HCT116 (cell line): ENCODE data around the gene CA10. TPM values are rescaled to one million over a fixed set of nuclear protein-coding genes. Genes with fewer than 3 reads are reported as not detected.

ENCODE experiments used
- ATAC-seq: fragments of 200-7000 bp; cut with Tn5 transposase; 2 replicates; pipeline ENCODE4 v1.9.1; 2020; ENCODE audit warnings: mild to moderate bottlenecking, moderate library complexity
- BruUV-seq: library from RNA; stranded (reverse); fragments of 400-500 nt; replicated peaks from 2 replicates; lab custom pipeline; 2021; lab: Mats Ljungman, UMichigan
- CTCF ChIA-PET: fragments of 300-600 bp; sonication (Branson Sonifier 250); formaldehyde crosslinking; loops from one replicate; lab custom pipeline; 2021; ENCODE audit warnings: antibody characterized with exemption; lab: Charles Lee
- POLR2A ChIA-PET: fragments of 300-600, 350-600 bp; sonication (Branson Sonifier 250); formaldehyde crosslinking; loops from one replicate; lab custom pipeline; 2021; ENCODE audit warnings: antibody characterized with exemption; lab: Charles Lee
- RAD21 ChIA-PET, 2 experiments: fragments of 300-600 bp; sonication (Branson Sonifier 250); formaldehyde crosslinking; loops; one replicate each; lab custom pipeline; 2023; ENCODE audit warnings: low total read pairs in 2 of 2; ENCODE audit not compliant: uncharacterized antibody in 2 of 2, unreplicated experiment in 2 of 2, low non-redundant PET in 1 of 2; lab: Charles Lee
- DNase-seq: peaks from one replicate; pipeline ENCODE4 v3.0.0-alpha.2; 2010; ENCODE audit warnings: low read depth, low spot score
- H2AFZ ChIP-seq: fragments of 200-600 bp; shearing (Covaris generic), sonication (generic); 2 replicates; pipeline ENCODE4 v1.6.1; 2017; ENCODE audit warnings: low read depth, mixed run types, mixed read lengths, antibody characterized with exemption, low read length; ENCODE audit not compliant: poor library complexity, severe bottlenecking
- H3K27ac ChIP-seq: 2 replicates; pipeline ENCODE4 v1.5.1; 2012; ENCODE audit warnings: low read depth, low read length
- H3K27me3 ChIP-seq: fragments of 200-600 bp; sonication (generic); 2 replicates; pipeline ENCODE4 v1.6.1; 2016; ENCODE audit warnings: mixed run types, low read length, mixed read lengths; ENCODE audit not compliant: insufficient read depth
- H3K36me3 ChIP-seq, 2 experiments: fragments of 200-500 bp in 1 of 2; fragments of 200-600 bp in 1 of 2; sonication (Bioruptor generic) in 1 of 2; sonication (generic) in 1 of 2; 2 replicates each; pipeline versions ENCODE4 v1.5.1 to v1.6.1; 2014 to 2016; ENCODE audit warnings: low read length in 2 of 2, inconsistent platforms in 1 of 2, mixed read lengths in 1 of 2, mixed run types in 1 of 2; ENCODE audit not compliant: insufficient read depth in 2 of 2, control insufficient read depth in 1 of 2
- H3K4me1 ChIP-seq, 2 experiments: fragments of 200-600 bp in 1 of 2; sonication (generic) in 1 of 2; 2 replicates each; pipeline versions ENCODE4 v1.5.1 to v1.6.1; 2012 to 2017; ENCODE audit warnings: low read length in 2 of 2, inconsistent platforms in 1 of 2, mild to moderate bottlenecking in 1 of 2, mixed read lengths in 1 of 2, mixed run types in 1 of 2, moderate library complexity in 1 of 2; ENCODE audit not compliant: insufficient read depth in 2 of 2, control insufficient read depth in 1 of 2
- H3K4me2 ChIP-seq: fragments of 200-600 bp; sonication (generic); 2 replicates; pipeline ENCODE4 v1.6.1; 2017; ENCODE audit warnings: mixed run types, low read length, mixed read lengths
- H3K4me3 ChIP-seq, 2 experiments: fragments of 200-600 bp in 1 of 2; sonication (generic) in 1 of 2; replicated peaks in 1 of 2; 2 replicates each; pipeline ENCODE4 v1.5.1; 2011 to 2016; ENCODE audit warnings: low read length in 2 of 2, control low read depth in 1 of 2, low read depth in 1 of 2, mild to moderate bottlenecking in 1 of 2, mixed read lengths in 1 of 2, mixed run types in 1 of 2
- H3K79me2 ChIP-seq: fragments of 200-600 bp; sonication (generic); 2 replicates; pipeline ENCODE4 v1.6.1; 2017; ENCODE audit warnings: mild to moderate bottlenecking, mixed run types, low read length, moderate library complexity, mixed read lengths; ENCODE audit not compliant: insufficient read depth
- H3K9ac ChIP-seq: fragments of 200-600 bp; sonication (generic); 2 replicates; pipeline ENCODE4 v1.6.1; 2016; ENCODE audit warnings: low read length, mixed read lengths
- H3K9me2 ChIP-seq: fragments of 200-600 bp; sonication (generic), shearing (Covaris generic); 2 replicates; pipeline ENCODE4 v1.6.1; 2017; ENCODE audit warnings: mixed run types, mild to moderate bottlenecking, moderate library complexity; ENCODE audit not compliant: insufficient read depth
- H3K9me3 ChIP-seq, 2 experiments: fragments of 200-500 bp in 1 of 2; fragments of 200-600 bp in 1 of 2; sonication (Bioruptor generic) in 1 of 2; sonication (generic) in 1 of 2; 2 replicates each; pipeline ENCODE4 v1.6.1; 2014 to 2017; ENCODE audit warnings: low read length in 2 of 2, mixed read lengths in 2 of 2, inconsistent platforms in 1 of 2, low read depth in 1 of 2, mild to moderate bottlenecking in 1 of 2, mixed run types in 1 of 2, moderate library complexity in 1 of 2; ENCODE audit not compliant: control insufficient read depth in 1 of 2, insufficient read depth in 1 of 2
- H4K20me1 ChIP-seq: fragments of 200-600 bp; sonication (generic), shearing (Covaris generic); 2 replicates; pipeline ENCODE4 v1.6.1; 2017; ENCODE audit warnings: mixed run types, mild to moderate bottlenecking, moderate library complexity; ENCODE audit not compliant: insufficient read depth
- CBX3 ChIP-seq: IDR thresholded peaks from 2 replicates; pipeline ENCODE4 v1.6.1; 2012; ENCODE audit warnings: low read depth
- EGR1 ChIP-seq: IDR thresholded peaks from 2 replicates; pipeline ENCODE4 v1.6.1; 2012; ENCODE audit warnings: low read depth
- ELF1 ChIP-seq: IDR thresholded peaks from 2 replicates; pipeline ENCODE4 v1.6.1; 2012; ENCODE audit warnings: low read depth, borderline replicate concordance
- EZH2 ChIP-seq: fragments of 200-600 bp; sonication (generic); IDR thresholded peaks from 2 replicates; pipeline ENCODE4 v1.6.1; 2017; ENCODE audit warnings: antibody characterized with exemption, mixed run types
- FOSL1 ChIP-seq: IDR thresholded peaks from 2 replicates; pipeline ENCODE4 v1.6.1; 2012; ENCODE audit warnings: low read depth
- JUND ChIP-seq: IDR thresholded peaks from 2 replicates; pipeline ENCODE4 v1.6.1; 2012
- POLR2A ChIP-seq: IDR thresholded peaks from 2 replicates; pipeline ENCODE4 v1.7.0; 2011; ENCODE audit warnings: borderline replicate concordance; ENCODE audit not compliant: insufficient read depth, insufficient read length; ENCODE audit errors: extremely low read depth
- POLR2AphosphoS5 ChIP-seq: IDR thresholded peaks from 2 replicates; pipeline ENCODE4 v1.6.1; 2011; ENCODE audit warnings: mild to moderate bottlenecking, low read depth, low read length, moderate library complexity
- RAD21 ChIP-seq: IDR thresholded peaks from 2 replicates; pipeline ENCODE4 v1.6.1; 2012; ENCODE audit warnings: low read depth, mild to moderate bottlenecking
- SIN3A ChIP-seq: IDR thresholded peaks from 2 replicates; pipeline ENCODE4 v1.6.1; 2012; ENCODE audit warnings: low read depth
- SP1 ChIP-seq: IDR thresholded peaks from 2 replicates; pipeline ENCODE4 v1.6.1; 2012; ENCODE audit warnings: low read depth
- SRF ChIP-seq: IDR thresholded peaks from 2 replicates; pipeline ENCODE4 v1.6.1; 2012; ENCODE audit warnings: low read depth
- YY1 ChIP-seq: IDR thresholded peaks from 2 replicates; pipeline ENCODE4 v1.6.1; 2011; ENCODE audit warnings: low read length, low read depth, moderate library complexity, mild to moderate bottlenecking; ENCODE audit not compliant: insufficient replicate concordance; ENCODE audit errors: extremely low read depth
- ZNF274 ChIP-seq: fragments of 200-500 bp; sonication (Bioruptor generic); IDR thresholded peaks from 2 replicates; pipeline ENCODE4 v1.6.1; 2014; ENCODE audit warnings: mild to moderate bottlenecking, low read depth, low read length, inconsistent platforms
- intact Hi-C: fragments of 100-400 bp; cut with micrococcal nuclease; formaldehyde crosslinking; loops from 2 replicates; pipeline ENCODE4 v1.10.0; 2022
- total RNA-seq: library from RNA; stranded (reverse); gene quantifications from one replicate; pipeline ENCODE4 v1.2.1, GENCODE V29; 2021; ENCODE audit not compliant: unreplicated experiment
- TF ChIP-seq, protein P1 (sequence below): IDR thresholded peaks from 2 replicates; pipeline ENCODE4 v1.6.1; 2012
- TF ChIP-seq, protein P2 (sequence below): IDR thresholded peaks from 2 replicates; pipeline ENCODE4 v1.6.1; 2012; ENCODE audit warnings: low read depth
- TF ChIP-seq, protein P3 (sequence below): IDR thresholded peaks from 2 replicates; pipeline ENCODE4 v1.6.1; 2012
- TF ChIP-seq, protein P4 (sequence below), 3 experiments: fragments of 200-600 bp in 1 of 3; sonication (generic) in 1 of 3; IDR thresholded peaks in 2 of 3; conservative IDR thresholded peaks in 1 of 3; 2 replicates each; pipeline ENCODE4 v1.5.1; 2012 to 2017; ENCODE audit warnings: low read depth in 2 of 3, low read length in 2 of 3, antibody characterized with exemption in 1 of 3, borderline replicate concordance in 1 of 3, control low read depth in 1 of 3, mild to moderate bottlenecking in 1 of 3, mixed read lengths in 1 of 3, mixed run types in 1 of 3, moderate library complexity in 1 of 3; ENCODE audit not compliant: insufficient read depth in 1 of 3

CA10 gene
- total RNA-seq, 1 experiment from 2014 or later, result not detected

DNA sequence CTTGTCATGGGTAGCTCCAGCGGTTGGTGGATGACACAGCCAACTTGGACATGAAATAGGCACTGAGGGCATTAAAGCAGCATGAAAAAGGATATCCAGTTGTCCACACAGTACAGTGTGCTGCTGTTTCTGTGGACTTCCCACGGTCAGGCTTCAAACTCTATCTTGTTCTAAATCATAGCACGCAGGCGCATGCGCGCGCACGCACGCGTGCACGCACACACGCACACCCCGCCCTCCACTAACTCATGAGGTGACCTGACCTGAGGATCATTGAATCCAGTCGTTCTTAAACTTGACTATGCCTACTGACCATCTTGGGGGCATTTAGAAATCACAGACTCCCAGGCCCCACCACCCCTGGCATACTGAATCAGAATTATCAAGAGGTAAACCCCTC, 361.4 kb downstream of the CA10 start:
- BruUV-seq, result no TSS peak
- POLR2A ChIA-PET, result no interaction called here
- no peak overlapping the region for H2AFZ ChIP-seq
- H3K27me3 ChIP-seq, result no peaks in the 10 kb centered on the region
- H3K9me3 ChIP-seq, result no peaks in the 10 kb centered on the region
- H3K79me2 ChIP-seq, result no peaks in the 10 kb centered on the region
- H3K9me2 ChIP-seq, result no peaks in the 10 kb centered on the region
- TF ChIP-seq EGR1, result no peak
- TF ChIP-seq RAD21, result no peak
- H3K9ac ChIP-seq, result no peak overlapping the region
- ATAC-seq (no peak), DNase-seq (no peak)
- CTCF ChIA-PET, result no interaction called here
- H3K36me3 ChIP-seq, result no peaks in the 10 kb centered on the region
- no peaks in the 10 kb centered on the region for H3K4me1 ChIP-seq
- H3K27ac ChIP-seq, result no peak overlapping the region
- H3K4me3 ChIP-seq, result no peak overlapping the region
- intact Hi-C loops, result no loop called here
- RAD21 ChIA-PET, result no interaction called here
- H3K4me2 ChIP-seq, result no peak overlapping the region
- H4K20me1 ChIP-seq, result no peaks in the 10 kb centered on the region

DNA sequence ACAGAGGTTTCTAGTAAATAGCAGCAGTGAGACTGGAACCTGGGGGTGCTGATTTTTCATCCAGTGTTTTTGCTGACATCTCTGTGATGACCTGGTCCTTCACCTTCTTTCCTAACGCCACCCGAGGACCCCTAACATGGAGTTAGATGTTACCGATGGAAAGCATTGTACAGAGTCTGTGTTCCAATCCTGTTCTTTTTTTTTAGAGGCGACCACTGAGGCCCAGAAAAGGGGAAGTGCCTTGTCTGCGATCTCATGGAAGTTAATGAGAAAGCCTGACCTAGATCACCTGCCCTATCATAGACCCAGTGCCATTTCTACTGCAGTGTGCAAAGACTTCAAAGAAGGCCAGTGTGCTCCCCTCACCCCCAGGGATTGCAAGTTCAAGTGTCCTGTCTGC, 362.5 kb downstream of the CA10 start:
- Histone ChIP-seq H2AFZ (no peak overlapping the region), H3K4me2 (no peak overlapping the region), H3K27ac (no peak overlapping the region), H3K36me3 (no peaks in the 10 kb centered on the region), H3K4me1 (no peaks in the 10 kb centered on the region), H3K9ac (no peak overlapping the region), H3K4me3 (no peak overlapping the region), H3K79me2 (no peaks in the 10 kb centered on the region), H3K27me3 (no peaks in the 10 kb centered on the region), H4K20me1 (no peaks in the 10 kb centered on the region), H3K9me2 (no peaks in the 10 kb centered on the region), H3K9me3 (no peaks in the 10 kb centered on the region)
- intact Hi-C loops, result no loop called here
- ChIA-PET RAD21 (no interaction called here), POLR2A (no interaction called here), CTCF (no interaction called here)
- ATAC-seq (no peak), DNase-seq (no peak)
- BruUV-seq, result no TSS peak
- TF ChIP-seq SRF (no peak), SP1 (no peak), POLR2AphosphoS5 (no peak), RAD21 (no peak), SIN3A (no peak), YY1 (no peak), CBX3 (no peak), ZNF274 (no peak), EZH2 (no peak), FOSL1 (no peak), POLR2A (no peak), JUND (no peak), EGR1 (no peak), ELF1 (no peak)
- TF ChIP-seq, protein P1, sequence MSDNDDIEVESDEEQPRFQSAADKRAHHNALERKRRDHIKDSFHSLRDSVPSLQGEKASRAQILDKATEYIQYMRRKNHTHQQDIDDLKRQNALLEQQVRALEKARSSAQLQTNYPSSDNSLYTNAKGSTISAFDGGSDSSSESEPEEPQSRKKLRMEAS, result no peak
- TF ChIP-seq, protein P2, sequence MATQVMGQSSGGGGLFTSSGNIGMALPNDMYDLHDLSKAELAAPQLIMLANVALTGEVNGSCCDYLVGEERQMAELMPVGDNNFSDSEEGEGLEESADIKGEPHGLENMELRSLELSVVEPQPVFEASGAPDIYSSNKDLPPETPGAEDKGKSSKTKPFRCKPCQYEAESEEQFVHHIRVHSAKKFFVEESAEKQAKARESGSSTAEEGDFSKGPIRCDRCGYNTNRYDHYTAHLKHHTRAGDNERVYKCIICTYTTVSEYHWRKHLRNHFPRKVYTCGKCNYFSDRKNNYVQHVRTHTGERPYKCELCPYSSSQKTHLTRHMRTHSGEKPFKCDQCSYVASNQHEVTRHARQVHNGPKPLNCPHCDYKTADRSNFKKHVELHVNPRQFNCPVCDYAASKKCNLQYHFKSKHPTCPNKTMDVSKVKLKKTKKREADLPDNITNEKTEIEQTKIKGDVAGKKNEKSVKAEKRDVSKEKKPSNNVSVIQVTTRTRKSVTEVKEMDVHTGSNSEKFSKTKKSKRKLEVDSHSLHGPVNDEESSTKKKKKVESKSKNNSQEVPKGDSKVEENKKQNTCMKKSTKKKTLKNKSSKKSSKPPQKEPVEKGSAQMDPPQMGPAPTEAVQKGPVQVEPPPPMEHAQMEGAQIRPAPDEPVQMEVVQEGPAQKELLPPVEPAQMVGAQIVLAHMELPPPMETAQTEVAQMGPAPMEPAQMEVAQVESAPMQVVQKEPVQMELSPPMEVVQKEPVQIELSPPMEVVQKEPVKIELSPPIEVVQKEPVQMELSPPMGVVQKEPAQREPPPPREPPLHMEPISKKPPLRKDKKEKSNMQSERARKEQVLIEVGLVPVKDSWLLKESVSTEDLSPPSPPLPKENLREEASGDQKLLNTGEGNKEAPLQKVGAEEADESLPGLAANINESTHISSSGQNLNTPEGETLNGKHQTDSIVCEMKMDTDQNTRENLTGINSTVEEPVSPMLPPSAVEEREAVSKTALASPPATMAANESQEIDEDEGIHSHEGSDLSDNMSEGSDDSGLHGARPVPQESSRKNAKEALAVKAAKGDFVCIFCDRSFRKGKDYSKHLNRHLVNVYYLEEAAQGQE, result no peak
- TF ChIP-seq, protein P3, sequence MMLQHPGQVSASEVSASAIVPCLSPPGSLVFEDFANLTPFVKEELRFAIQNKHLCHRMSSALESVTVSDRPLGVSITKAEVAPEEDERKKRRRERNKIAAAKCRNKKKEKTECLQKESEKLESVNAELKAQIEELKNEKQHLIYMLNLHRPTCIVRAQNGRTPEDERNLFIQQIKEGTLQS, result no peak
- TF ChIP-seq, protein P4, sequence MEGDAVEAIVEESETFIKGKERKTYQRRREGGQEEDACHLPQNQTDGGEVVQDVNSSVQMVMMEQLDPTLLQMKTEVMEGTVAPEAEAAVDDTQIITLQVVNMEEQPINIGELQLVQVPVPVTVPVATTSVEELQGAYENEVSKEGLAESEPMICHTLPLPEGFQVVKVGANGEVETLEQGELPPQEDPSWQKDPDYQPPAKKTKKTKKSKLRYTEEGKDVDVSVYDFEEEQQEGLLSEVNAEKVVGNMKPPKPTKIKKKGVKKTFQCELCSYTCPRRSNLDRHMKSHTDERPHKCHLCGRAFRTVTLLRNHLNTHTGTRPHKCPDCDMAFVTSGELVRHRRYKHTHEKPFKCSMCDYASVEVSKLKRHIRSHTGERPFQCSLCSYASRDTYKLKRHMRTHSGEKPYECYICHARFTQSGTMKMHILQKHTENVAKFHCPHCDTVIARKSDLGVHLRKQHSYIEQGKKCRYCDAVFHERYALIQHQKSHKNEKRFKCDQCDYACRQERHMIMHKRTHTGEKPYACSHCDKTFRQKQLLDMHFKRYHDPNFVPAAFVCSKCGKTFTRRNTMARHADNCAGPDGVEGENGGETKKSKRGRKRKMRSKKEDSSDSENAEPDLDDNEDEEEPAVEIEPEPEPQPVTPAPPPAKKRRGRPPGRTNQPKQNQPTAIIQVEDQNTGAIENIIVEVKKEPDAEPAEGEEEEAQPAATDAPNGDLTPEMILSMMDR (IDR thresholded peaks at IDR 0.05 in 2 of 3, conservative IDR thresholded peaks at IDR 0.05 in 1 of 3; ENCODE audit: borderline replicate concordance in 1 of 3, insufficient read depth in 1 of 3, low read depth in 2 of 3, low read length in 2 of 3), result no peak
